ACC112 (cell line): ENCODE data around the gene OR2H1.

ENCODE experiments used
- H2AFZ ChIP-seq: fragments of 200-600 bp; sonication (generic); one replicate; pipeline ENCODE4 v1.6.0; 2017; ENCODE audit warnings: antibody characterized with exemption, low read length; ENCODE audit not compliant: unreplicated experiment
- H3K27ac ChIP-seq: fragments of 200-600 bp; sonication (generic); 2 replicates; pipeline ENCODE4 v1.5.1; 2014; ENCODE audit warnings: low read depth, mild to moderate bottlenecking, antibody characterized with exemption, low read length, moderate library complexity
- H3K27me3 ChIP-seq: fragments of 200-600 bp; sonication (generic); 2 replicates; pipeline ENCODE4 v1.6.1; 2014; ENCODE audit warnings: mild to moderate bottlenecking, antibody characterized with exemption, low read length, moderate library complexity, mixed read lengths; ENCODE audit not compliant: insufficient read depth
- H3K36me3 ChIP-seq: fragments of 200-600 bp; sonication (generic); 2 replicates; pipeline ENCODE4 v1.6.1; 2016; ENCODE audit warnings: mild to moderate bottlenecking, antibody characterized with exemption, low read length, moderate library complexity, mixed read lengths; ENCODE audit not compliant: insufficient read depth
- H3K4me1 ChIP-seq: fragments of 200-600 bp; sonication (generic); one replicate; pipeline ENCODE4 v1.6.1; 2016; ENCODE audit warnings: low read length, mixed read lengths; ENCODE audit not compliant: insufficient read depth, unreplicated experiment, control insufficient read depth
- H3K4me3 ChIP-seq: fragments of 200-600 bp; sonication (generic); 2 replicates; pipeline ENCODE4 v1.5.1; 2014; ENCODE audit warnings: mild to moderate bottlenecking, low read depth, low read length
- H3K79me2 ChIP-seq: fragments of 200-600 bp; sonication (generic); one replicate; pipeline ENCODE4 v1.6.0; 2016; ENCODE audit warnings: low read length; ENCODE audit not compliant: control insufficient read depth, unreplicated experiment, insufficient read depth

Gene OR2H1

DNA sequence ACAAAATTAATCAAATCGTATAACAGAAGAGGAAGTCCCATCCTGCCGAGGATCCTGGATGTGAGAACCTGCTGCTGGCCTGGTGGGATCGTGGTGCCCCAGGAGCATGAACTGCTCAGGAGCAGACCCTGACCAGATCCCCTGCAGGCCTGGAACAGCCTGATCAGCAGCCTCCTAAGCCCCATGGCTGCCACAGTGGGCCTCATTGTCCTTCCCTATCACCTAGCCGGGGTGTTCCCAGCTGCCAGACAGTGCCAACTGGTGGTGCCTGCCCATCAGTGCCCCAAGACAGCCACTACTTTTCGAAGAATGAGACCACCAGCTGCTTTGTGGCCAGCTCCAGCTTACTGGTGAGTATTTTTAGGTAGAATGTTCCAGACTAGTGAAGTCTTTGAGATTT, 50.4 kb downstream of the OR2H1 start:
- Histone ChIP-seq H3K79me2 (no peaks in the 10 kb centered on the region), H3K27ac (no peak overlapping the region), H3K4me1 (no peaks in the 10 kb centered on the region), H2AFZ (no peak overlapping the region), H3K27me3 (no peaks in the 10 kb centered on the region), H3K4me3 (no peak overlapping the region), H3K36me3 (no peaks in the 10 kb centered on the region)

DNA sequence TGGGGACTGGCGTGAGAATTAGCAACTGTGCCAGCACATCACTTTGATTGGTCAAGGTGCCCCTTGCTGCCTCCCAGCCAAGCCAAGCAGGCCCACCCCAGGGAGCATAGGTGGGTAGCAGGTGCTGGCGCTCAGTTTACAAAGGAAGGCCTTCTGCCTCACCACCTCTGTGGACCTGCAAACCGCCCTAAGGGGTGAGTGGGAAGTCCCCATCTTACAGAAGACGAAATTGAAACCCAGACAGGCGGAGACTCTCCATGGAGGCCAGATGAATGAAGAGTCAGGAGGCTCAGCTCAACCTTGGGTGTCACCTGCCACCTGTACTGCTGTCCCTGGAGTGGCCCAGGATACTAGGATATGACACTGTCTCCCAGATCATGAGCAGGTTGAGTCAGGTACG, 52.3 kb downstream of the OR2H1 start:
- Histone ChIP-seq H3K27me3 (no peaks in the 10 kb centered on the region), H3K4me1 (no peaks in the 10 kb centered on the region), H3K79me2 (no peaks in the 10 kb centered on the region), H3K4me3 (no peak overlapping the region), H3K36me3 (no peaks in the 10 kb centered on the region), H2AFZ (no peak overlapping the region), H3K27ac (no peak overlapping the region)

DNA sequence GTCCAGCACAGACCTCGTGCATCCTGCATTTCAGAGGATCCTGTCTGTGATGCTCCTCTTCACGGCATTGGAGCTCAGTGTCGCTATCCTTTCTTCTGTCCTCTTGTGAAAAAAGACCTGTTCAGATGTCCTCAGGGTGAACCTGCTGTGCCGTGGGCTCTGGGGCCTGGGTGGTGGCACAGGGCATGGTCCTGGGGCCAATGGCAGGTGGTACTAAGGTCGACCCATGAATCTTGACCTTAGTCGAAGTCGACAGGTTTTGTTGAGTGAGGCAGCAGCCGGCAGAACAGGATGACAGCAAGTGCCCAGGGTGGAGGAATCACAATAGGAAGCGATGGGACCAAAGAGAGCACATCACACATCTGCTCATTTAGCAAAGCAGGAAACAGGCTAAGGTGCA, 52.8 kb downstream of the OR2H1 start:
- Histone ChIP-seq H3K4me1 (no peaks in the 10 kb centered on the region), H3K27ac (no peak overlapping the region), H3K4me3 (no peak overlapping the region), H3K36me3 (no peaks in the 10 kb centered on the region), H3K79me2 (no peaks in the 10 kb centered on the region), H3K27me3 (no peaks in the 10 kb centered on the region), H2AFZ (no peak overlapping the region)

- Histone ChIP-seq H3K79me2 (no peaks in the 10 kb centered on the region), H3K36me3 (no peaks in the 10 kb centered on the region), H2AFZ (no peak overlapping the region), H3K4me1 (no peaks in the 10 kb centered on the region), H3K27me3 (no peaks in the 10 kb centered on the region), H3K4me3 (no peak overlapping the region), H3K27ac (no peak overlapping the region)
Observed at GRCh38 chr6:29510202-29510601, 53.2 kb downstream of the OR2H1 start.

GRCh38 chr6:29510746-29511300, 53.9 kb downstream of the OR2H1 start:
- no peak overlapping the region for H2AFZ ChIP-seq
- no peaks in the 10 kb centered on the region for H3K79me2 ChIP-seq
- no peaks in the 10 kb centered on the region for H3K36me3 ChIP-seq
- H3K27ac ChIP-seq: no peak overlapping the region
- H3K27me3 ChIP-seq: no peaks in the 10 kb centered on the region
- H3K4me3 ChIP-seq: no peak overlapping the region
- H3K4me1 ChIP-seq: no peaks in the 10 kb centered on the region
